Panc1 (cell line): ENCODE results near the gene USP30. TPM values are rescaled to one million over a fixed set of nuclear protein-coding genes. Genes with fewer than 3 reads are reported as not detected.

Experiments
- ATAC-seq: fragments of 200-7000 bp; cut with Tn5 transposase; 2 replicates; pipeline ENCODE4 v1.9.1; 2020; ENCODE audit warnings: mild to moderate bottlenecking, moderate library complexity
- BruUV-seq: library from RNA; stranded (reverse); fragments of 400-500 nt; replicated peaks from 2 replicates; lab custom pipeline; 2021; lab: Mats Ljungman, UMichigan
- CTCF ChIA-PET: fragments of 300-600 bp; sonication (Branson Sonifier 250); formaldehyde crosslinking; loops from one replicate; lab custom pipeline; 2022; ENCODE audit warnings: antibody characterized with exemption; lab: Charles Lee
- POLR2A ChIA-PET: fragments of 300-600 bp; sonication (Branson Sonifier 250); formaldehyde crosslinking; loops from one replicate; lab custom pipeline; 2022; ENCODE audit warnings: antibody characterized with exemption; lab: Charles Lee
- DNase-seq: peaks from one replicate; pipeline ENCODE4 v3.0.0-alpha.2; 2010; ENCODE audit warnings: low read depth, low spot score
- H3K27ac ChIP-seq: 2 replicates; pipeline ENCODE4 v1.5.1; 2011; ENCODE audit warnings: mild to moderate bottlenecking, low read length, inconsistent platforms
- H3K27me3 ChIP-seq: fragments of 200-500 bp; sonication (Bioruptor generic); 2 replicates; pipeline ENCODE4 v1.6.0; 2014; ENCODE audit warnings: low read length, inconsistent platforms; ENCODE audit not compliant: control insufficient read depth, insufficient read depth
- H3K36me3 ChIP-seq: fragments of 200-500 bp; sonication (Bioruptor generic); 2 replicates; pipeline ENCODE4 v1.5.1; 2014; ENCODE audit warnings: inconsistent platforms, mild to moderate bottlenecking, low read length, moderate library complexity; ENCODE audit not compliant: control insufficient read depth, insufficient read depth
- H3K4me1 ChIP-seq: 2 replicates; pipeline ENCODE4 v1.5.1; 2011; ENCODE audit warnings: inconsistent platforms, mild to moderate bottlenecking, low read length, moderate library complexity; ENCODE audit not compliant: control insufficient read depth, insufficient read depth
- H3K4me3 ChIP-seq, 2 experiments: 2 replicates each; pipeline ENCODE4 v1.5.1; 2011 to 2012; ENCODE audit warnings: low read depth in 2 of 2, low read length in 2 of 2, mild to moderate bottlenecking in 2 of 2, inconsistent platforms in 1 of 2, moderate library complexity in 1 of 2
- H3K9me3 ChIP-seq: fragments of 200-500 bp; sonication (Bioruptor generic); 2 replicates; pipeline ENCODE4 v1.5.1; 2014; ENCODE audit warnings: low read depth, mild to moderate bottlenecking, inconsistent platforms, low read length, moderate library complexity; ENCODE audit not compliant: control insufficient read depth, insufficient read depth
- CTCF ChIP-seq: fragments of 450-650 bp; IDR thresholded peaks from 2 replicates; pipeline ENCODE4 v1.5.1; 2017; ENCODE audit warnings: mild to moderate bottlenecking
- POLR2AphosphoS5 ChIP-seq: IDR thresholded peaks from 2 replicates; pipeline ENCODE4 v1.6.1; 2012; ENCODE audit warnings: mild to moderate bottlenecking, low read depth, low read length, moderate library complexity
- REST ChIP-seq, 2 experiments: IDR thresholded peaks; 2 replicates each; pipeline ENCODE4 v1.6.1; 2011 to 2012; ENCODE audit warnings: low read depth in 2 of 2, control low read depth in 1 of 2, low read length in 1 of 2, mild to moderate bottlenecking in 1 of 2, moderate library complexity in 1 of 2; ENCODE audit not compliant: insufficient read depth in 1 of 2
- SIN3A ChIP-seq: IDR thresholded peaks from 2 replicates; pipeline ENCODE4 v1.6.1; 2012; ENCODE audit warnings: low read depth, mild to moderate bottlenecking, low read length, moderate library complexity, borderline replicate concordance; ENCODE audit not compliant: insufficient read depth
- TCF7L2 ChIP-seq: IDR thresholded peaks from 2 replicates; pipeline ENCODE4 v1.6.1; 2011; ENCODE audit warnings: mild to moderate bottlenecking, low read depth, low read length, inconsistent platforms
- in situ Hi-C: cut with HindIII; loops from 2 replicates; pipeline ENCODE4 v1.10.0; 2016; ENCODE audit warnings: low sequenced_read_pairs, low pct_unique_long_range_greater_than_20kb
- intact Hi-C: fragments of 100-400 bp; cut with micrococcal nuclease; formaldehyde crosslinking; loops from one replicate; pipeline ENCODE4 v1.10.0; 2022; ENCODE audit not compliant: unreplicated experiment
- total RNA-seq: library from RNA; stranded (reverse); gene quantifications from one replicate; pipeline ENCODE4 v1.2.1, GENCODE V29; 2021; ENCODE audit not compliant: unreplicated experiment

Gene USP30
- total RNA-seq, 1 experiment from 2014 or later: 5.7 TPM

GRCh38 chr12:109057376-109057775, 5.0 kb downstream of the USP30 start:
- DNase-seq (no peak), ATAC-seq (no peak)
- ChIA-PET CTCF (no interaction called here), POLR2A (no interaction called here)
- in situ Hi-C loops (no loop called here), intact Hi-C loops (no loop called here)
- Histone ChIP-seq H3K36me3 (no peaks in the 10 kb centered on the region), H3K4me3 (no peak overlapping the region), H3K27ac (no peak overlapping the region), H3K4me1 (peaks cover 8% of the 10 kb centered on the region; the same call in 1 of the 2 replicates), H3K9me3 (no peaks in the 10 kb centered on the region), H3K27me3 (no peaks in the 10 kb centered on the region)
- no TSS peak for BruUV-seq
- TF ChIP-seq REST (IDR thresholded peaks at IDR 0.05; ENCODE audit: insufficient read depth in 1 of 2, low read depth in 2 of 2, low read length in 1 of 2) (no peak), CTCF (no peak), TCF7L2 (no peak), SIN3A (no peak), POLR2AphosphoS5 (no peak)

- intact Hi-C loops (no loop called here), in situ Hi-C loops (no loop called here)
- no peak overlapping the region for H3K4me3 ChIP-seq
- TF ChIP-seq POLR2AphosphoS5 (no peak), SIN3A (no peak), CTCF (no peak), REST (IDR thresholded peaks at IDR 0.05; ENCODE audit: insufficient read depth in 1 of 2, low read depth in 2 of 2, low read length in 1 of 2) (no peak), TCF7L2 (no peak)
- ChIA-PET CTCF (no interaction called here), POLR2A (no interaction called here)
- H3K27ac ChIP-seq: no peak overlapping the region
- H3K36me3 ChIP-seq: no peaks in the 10 kb centered on the region
- peaks cover 3% of the 10 kb centered on the region; the same call in 1 of the 2 replicates for H3K4me1 ChIP-seq
- no peak for DNase-seq
- no TSS peak for BruUV-seq
- no peaks in the 10 kb centered on the region for H3K27me3 ChIP-seq
- H3K9me3 ChIP-seq: no peaks in the 10 kb centered on the region
- ATAC-seq: no peak
Measured at GRCh38 chr12:109058773-109059172, 6.4 kb downstream of the USP30 start.
